BLaER1 (cell line): Measurements from ENCODE around the gene GPRC6A.

Experiments used
- H3K27ac ChIP-seq: shearing (Covaris generic); formaldehyde crosslinking; 2 replicates; pipeline ENCODE4 v1.8.1; 2022
- H3K27me3 ChIP-seq: shearing (Covaris generic); formaldehyde crosslinking; 2 replicates; pipeline ENCODE4 v1.8.1; 2022
- H3K36me3 ChIP-seq: shearing (Covaris generic); formaldehyde crosslinking; 2 replicates; pipeline ENCODE4 v1.8.1; 2022
- H3K4me1 ChIP-seq: shearing (Covaris generic); formaldehyde crosslinking; 2 replicates; pipeline ENCODE4 v1.8.1; 2022
- H3K4me2 ChIP-seq: shearing (Covaris generic); formaldehyde crosslinking; 2 replicates; pipeline ENCODE4 v1.8.1; 2022
- H3K4me3 ChIP-seq: shearing (Covaris generic); formaldehyde crosslinking; 2 replicates; pipeline ENCODE4 v1.8.1; 2022
- H3K9ac ChIP-seq: shearing (Covaris generic); formaldehyde crosslinking; 2 replicates; pipeline ENCODE4 v1.8.1; 2022
- H3K9me3 ChIP-seq: shearing (Covaris generic); formaldehyde crosslinking; 2 replicates; pipeline ENCODE4 v1.8.1; 2022
- H4K20me1 ChIP-seq: shearing (Covaris generic); formaldehyde crosslinking; 2 replicates; pipeline ENCODE4 v1.8.1; 2022
- Cebpa-rat ChIP-seq: shearing (Covaris generic); IDR thresholded peaks from 2 replicates; pipeline ENCODE4 v1.8.1; 2022

The GPRC6A gene

GRCh38 chr6:116762235-116762634 lies 66.6 kb downstream of the GPRC6A start:
- Histone ChIP-seq H3K4me3 (no peak overlapping the region), H3K9me3 (peaks cover 15% of the 10 kb centered on the region), H3K4me1 (no peaks in the 10 kb centered on the region), H3K4me2 (no peak overlapping the region), H4K20me1 (no peaks in the 10 kb centered on the region), H3K27ac (no peak overlapping the region), H3K27me3 (no peaks in the 10 kb centered on the region), H3K9ac (no peak overlapping the region), H3K36me3 (no peaks in the 10 kb centered on the region)
- no peak for TF ChIP-seq Cebpa-rat

GRCh38 chr6:116761779-116762178 lies 67.1 kb downstream of the GPRC6A start:
- Histone ChIP-seq H3K27me3 (no peaks in the 10 kb centered on the region), H3K9ac (no peak overlapping the region), H3K4me1 (no peaks in the 10 kb centered on the region), H3K9me3 (peaks cover 15% of the 10 kb centered on the region), H3K36me3 (no peaks in the 10 kb centered on the region), H4K20me1 (no peaks in the 10 kb centered on the region), H3K4me3 (no peak overlapping the region), H3K4me2 (no peak overlapping the region), H3K27ac (no peak overlapping the region)
- TF ChIP-seq Cebpa-rat, result no peak

GRCh38 chr6:116745176-116745575 lies 83.7 kb downstream of the GPRC6A start:
- Histone ChIP-seq H3K4me2 (no peak overlapping the region), H3K36me3 (no peaks in the 10 kb centered on the region), H4K20me1 (no peaks in the 10 kb centered on the region), H3K9me3 (peaks cover 11% of the 10 kb centered on the region), H3K4me3 (no peak overlapping the region), H3K27ac (no peak overlapping the region), H3K27me3 (no peaks in the 10 kb centered on the region), H3K4me1 (peaks cover 6% of the 10 kb centered on the region; the same call in 1 of the 2 replicates), H3K9ac (no peak overlapping the region)
- no peak for TF ChIP-seq Cebpa-rat
